ENCODE data around the gene SETDB1.
"Not testable (repeated sequence)": the region's sequence is repeated elsewhere in the genome, so short reads cannot be mapped to it uniquely, and the experiment has no call there.

Gene SETDB1

DNA sequence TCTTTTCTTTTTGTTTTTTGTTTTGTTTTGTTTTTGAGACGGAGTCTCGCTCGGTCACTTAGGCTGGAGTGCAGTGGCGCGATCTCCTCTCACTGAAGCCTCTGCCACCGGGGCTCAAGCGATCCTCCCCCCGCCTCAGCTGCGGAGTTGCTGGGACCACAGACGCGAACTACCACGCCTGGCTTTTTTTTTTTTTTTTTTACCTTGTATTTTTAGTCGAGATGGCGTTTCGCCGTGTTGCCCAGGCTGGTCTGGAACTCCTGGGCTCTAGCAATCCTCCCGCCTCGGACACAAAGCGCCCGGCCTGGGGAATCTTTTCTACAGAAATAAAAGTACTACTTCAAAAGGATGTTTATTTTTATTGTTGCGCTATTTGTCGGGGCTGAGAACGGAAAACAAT is 1.1 kb upstream of the SETDB1 start:
- H3K9me3 ChIP-seq (replicated peaks in 1 of 11): peaks cover 3 to 19% (median 8%) of the 10 kb centered on the region in 11 experiments
- peaks cover 23 to 30% (median 27%) of the 10 kb centered on the region in 11 experiments for H3K36me3 ChIP-seq
- no peak overlapping the region for H3K4me3 ChIP-seq
- H3K4me1 ChIP-seq: peaks cover 12 to 21% (median 15%) of the 10 kb centered on the region in 10 experiments; a peak in 19 of 20 replicates
- peak overlapping the region in 1 of 11 experiments; percentile 56; a peak in 3 of 22 replicates for H3K4me2 ChIP-seq
- H4K20me1 ChIP-seq: no peaks in the 10 kb centered on the region
- TF ChIP-seq Cebpa-rat (IDR thresholded peaks at IDR 0.05): no peak
- no peak overlapping the region for H3K27ac ChIP-seq
- H3K9ac ChIP-seq: no peak overlapping the region
- no peaks in the 10 kb centered on the region for H3K27me3 ChIP-seq

DNA sequence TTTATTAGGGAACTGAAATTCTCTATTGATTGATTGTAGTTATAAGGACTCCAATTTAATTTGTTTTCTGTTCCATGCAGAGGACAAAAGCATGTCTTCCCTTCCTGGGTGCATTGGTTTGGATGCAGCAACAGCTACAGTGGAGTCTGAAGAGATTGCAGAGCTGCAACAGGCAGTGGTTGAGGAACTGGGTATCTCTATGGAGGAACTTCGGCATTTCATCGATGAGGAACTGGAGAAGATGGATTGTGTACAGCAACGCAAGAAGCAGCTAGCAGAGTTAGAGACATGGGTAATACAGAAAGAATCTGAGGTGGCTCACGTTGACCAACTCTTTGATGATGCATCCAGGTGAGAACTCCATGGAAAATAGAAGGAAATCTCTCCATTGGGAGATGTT is 1.5 kb downstream of the SETDB1 start:
- H3K4me2 ChIP-seq: peak overlapping the region; percentile 72 to 89 (median 85); a peak in 20 of 22 replicates
- H3K9ac ChIP-seq: peak overlapping the region in 2 of 11 experiments; percentile 86 to 97; a peak in 1 of 22 replicates
- peaks cover 12 to 19% (median 15%) of the 10 kb centered on the region in 10 experiments; a peak in 19 of 20 replicates for H3K4me1 ChIP-seq
- H3K9me3 ChIP-seq (replicated peaks in 1 of 11): peaks cover 26 to 44% (median 32%) of the 10 kb centered on the region in 11 experiments
- H3K27me3 ChIP-seq: no peaks in the 10 kb centered on the region
- H3K27ac ChIP-seq: no peak overlapping the region
- peak overlapping the region in 6 of 10 experiments; percentile 65 to 86 (median 72); a peak in 7 of 20 replicates for H3K4me3 ChIP-seq
- H4K20me1 ChIP-seq: 0 out of 22 replicates have a peak, but pooled peaks cover 0 to 5% (median 0%) of the 10 kb centered on the region in 11 experiments
- peaks cover 48 to 56% (median 52%) of the 10 kb centered on the region in 11 experiments for H3K36me3 ChIP-seq
- no peak for TF ChIP-seq Cebpa-rat (IDR thresholded peaks at IDR 0.05)

DNA sequence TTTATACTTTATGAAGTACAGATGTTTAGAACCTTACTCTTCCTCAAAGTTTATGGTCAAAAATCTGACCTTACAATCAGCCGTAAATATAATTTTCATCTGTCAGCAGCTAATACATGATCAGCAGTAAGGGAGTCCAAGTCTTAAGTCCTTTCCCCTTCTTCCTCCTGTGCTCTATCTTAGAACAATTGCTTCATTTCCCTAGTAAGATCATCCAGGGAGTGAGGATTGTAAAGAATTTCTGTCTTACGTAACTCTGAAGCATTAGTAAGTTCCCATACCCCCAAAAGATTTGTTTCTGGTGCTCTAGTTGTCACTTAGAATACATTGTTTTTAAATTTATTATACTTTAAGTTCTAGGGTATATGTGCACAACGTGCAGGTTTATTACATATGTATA is 2.1 kb downstream of the SETDB1 start:
- Histone ChIP-seq H3K27ac (no peak overlapping the region), H3K36me3 (peaks cover 55 to 62% (median 59%) of the 10 kb centered on the region in 11 experiments), H3K27me3 (no peaks in the 10 kb centered on the region), H3K9me3 (replicated peaks in 1 of 11) (peaks cover 26 to 49% (median 36%) of the 10 kb centered on the region in 11 experiments), H3K9ac (no peak overlapping the region), H3K4me3 (no peak overlapping the region), H3K4me1 (peaks cover 12 to 19% (median 15%) of the 10 kb centered on the region in 10 experiments; a peak in 19 of 20 replicates), H4K20me1 (peaks cover 0 to 7% (median 0%) of the 10 kb centered on the region in 11 experiments; a peak in 1 of 22 replicates), H3K4me2 (peak overlapping the region in 9 of 11 experiments; percentile 72 to 89 (median 86); a peak in 8 of 22 replicates)
- TF ChIP-seq Cebpa-rat (IDR thresholded peaks at IDR 0.05): no peak

DNA sequence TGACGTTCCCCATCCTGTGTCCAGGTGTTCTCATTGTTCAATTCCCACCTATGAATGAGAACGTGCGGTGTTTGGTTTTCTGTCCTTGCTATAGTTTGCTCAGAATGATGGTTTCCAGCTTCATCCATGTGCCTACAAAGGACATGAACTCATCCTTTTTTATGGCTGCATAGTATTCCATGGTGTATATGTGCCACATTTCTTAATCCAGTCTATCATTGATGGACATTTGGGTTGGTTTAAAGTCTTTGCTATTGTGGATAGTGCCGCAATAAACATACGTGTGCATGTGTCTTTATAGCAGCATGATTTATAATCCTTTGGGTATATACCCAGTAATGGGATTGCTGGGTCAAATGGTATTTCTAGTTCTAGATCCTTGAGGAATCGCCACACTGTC is 2.6 kb downstream of the SETDB1 start:
- peaks cover 26 to 49% (median 38%) of the 10 kb centered on the region in 11 experiments for H3K9me3 ChIP-seq (replicated peaks in 1 of 11)
- not testable (repeated sequence) for H3K4me2 ChIP-seq, H3K4me3 ChIP-seq, H3K27ac ChIP-seq, H3K9ac ChIP-seq, H3K27me3 ChIP-seq, H4K20me1 ChIP-seq
- H3K4me1 ChIP-seq: peaks cover 12 to 19% (median 15%) of the 10 kb centered on the region in 10 experiments; a peak in 19 of 20 replicates
- H3K36me3 ChIP-seq: peaks cover 58 to 67% (median 64%) of the 10 kb centered on the region in 11 experiments

DNA sequence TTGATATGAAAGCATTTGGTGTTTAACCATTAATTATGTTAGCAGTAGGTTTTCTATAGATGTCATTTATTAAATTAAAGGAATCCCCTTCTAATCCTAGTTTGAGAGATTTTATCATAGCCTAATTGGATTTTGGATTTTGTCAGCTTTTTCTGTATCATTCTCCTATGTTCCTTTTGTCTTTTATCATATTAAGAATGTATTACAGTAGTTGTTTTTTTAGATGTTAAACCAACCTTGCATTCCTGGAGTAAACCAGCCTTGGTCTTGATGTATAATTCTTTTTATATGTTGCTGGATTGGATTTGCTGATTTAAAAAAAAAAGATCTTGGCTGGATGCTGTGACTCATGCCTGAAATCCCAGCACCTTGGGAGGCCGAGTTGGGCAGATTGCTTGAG is 5.6 kb downstream of the SETDB1 start:
- no peak overlapping the region for H3K4me2 ChIP-seq
- H3K27me3 ChIP-seq: no peaks in the 10 kb centered on the region
- H3K27ac ChIP-seq: no peak overlapping the region
- peaks cover 79 to 97% (median 92%) of the 10 kb centered on the region in 11 experiments for H3K36me3 ChIP-seq
- H4K20me1 ChIP-seq: peaks cover 0 to 18% (median 0%) of the 10 kb centered on the region in 11 experiments; a peak in 3 of 22 replicates
- H3K9me3 ChIP-seq (replicated peaks in 1 of 11): peaks cover 26 to 49% (median 38%) of the 10 kb centered on the region in 11 experiments
- H3K9ac ChIP-seq: no peak overlapping the region
- H3K4me1 ChIP-seq: peaks cover 11 to 31% (median 13%) of the 10 kb centered on the region in 10 experiments; a peak in 19 of 20 replicates
- no peak for TF ChIP-seq Cebpa-rat (IDR thresholded peaks at IDR 0.05)
- 0 out of 20 replicates have a peak overlapping the region, but pooled peaks of 1 of the 10 experiments have one; percentile 9 for H3K4me3 ChIP-seq

DNA sequence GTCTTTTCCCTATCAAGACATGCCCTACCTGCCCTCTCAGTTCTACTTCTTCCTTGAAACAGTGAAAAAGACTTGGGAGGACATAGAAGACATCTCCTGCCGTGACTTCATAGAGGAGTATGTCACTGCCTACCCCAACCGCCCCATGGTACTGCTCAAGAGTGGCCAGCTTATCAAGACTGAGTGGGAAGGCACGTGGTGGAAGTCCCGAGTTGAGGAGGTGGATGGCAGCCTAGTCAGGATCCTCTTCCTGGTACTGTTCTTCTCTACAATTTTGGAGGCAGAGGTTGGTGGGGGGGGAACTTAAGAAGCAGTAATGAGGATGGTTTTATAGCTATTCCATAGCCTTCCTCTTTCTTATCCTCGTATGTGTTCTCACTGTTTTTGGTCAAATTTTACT is 18.7 kb downstream of the SETDB1 start:
- Histone ChIP-seq H4K20me1 (peaks cover 0 to 9% (median 0%) of the 10 kb centered on the region in 11 experiments; a peak in 2 of 22 replicates), H3K36me3 (peaks cover 99 to 100% (median 100%) of the 10 kb centered on the region in 11 experiments), H3K4me1 (peaks cover 0 to 9% (median 0%) of the 10 kb centered on the region in 10 experiments; a peak in 2 of 20 replicates), H3K27me3 (no peaks in the 10 kb centered on the region), H3K4me2 (no peak overlapping the region), H3K27ac (no peak overlapping the region), H3K4me3 (no peak overlapping the region), H3K9me3 (replicated peaks in 1 of 11) (no peaks in the 10 kb centered on the region), H3K9ac (no peak overlapping the region)
- TF ChIP-seq Cebpa-rat (IDR thresholded peaks at IDR 0.05): no peak

DNA sequence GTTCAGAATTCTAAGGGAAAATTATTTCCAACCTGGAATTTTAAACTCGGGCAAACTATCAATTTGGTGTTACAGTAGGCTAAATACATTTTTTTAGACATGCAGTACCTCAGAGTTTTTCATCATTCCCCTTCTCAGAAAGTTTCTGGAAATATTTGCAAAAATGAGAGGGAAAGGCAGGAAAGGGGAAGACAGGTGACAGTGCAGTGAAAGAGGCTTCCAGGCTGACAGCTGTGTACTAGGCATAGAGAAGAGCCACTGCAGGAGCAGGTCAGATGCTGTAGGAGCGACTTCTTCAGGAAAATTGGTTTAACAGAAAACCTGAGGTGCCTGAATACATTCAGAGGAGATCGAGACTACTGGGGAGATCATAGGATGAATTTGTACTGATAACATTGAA is 28.5 kb downstream of the SETDB1 start:
- H4K20me1 ChIP-seq: peaks cover 0 to 15% (median 3%) of the 10 kb centered on the region in 11 experiments; a peak in 4 of 22 replicates
- H3K27me3 ChIP-seq: no peaks in the 10 kb centered on the region
- no peak overlapping the region for H3K4me2 ChIP-seq
- no peak overlapping the region for H3K27ac ChIP-seq
- TF ChIP-seq Cebpa-rat (IDR thresholded peaks at IDR 0.05): no peak
- peaks cover 97 to 100% (median 99%) of the 10 kb centered on the region in 11 experiments for H3K36me3 ChIP-seq
- H3K9me3 ChIP-seq (replicated peaks in 1 of 11): no peaks in the 10 kb centered on the region
- no peak overlapping the region for H3K4me3 ChIP-seq
- no peak overlapping the region for H3K9ac ChIP-seq
- H3K4me1 ChIP-seq: no peaks in the 10 kb centered on the region

DNA sequence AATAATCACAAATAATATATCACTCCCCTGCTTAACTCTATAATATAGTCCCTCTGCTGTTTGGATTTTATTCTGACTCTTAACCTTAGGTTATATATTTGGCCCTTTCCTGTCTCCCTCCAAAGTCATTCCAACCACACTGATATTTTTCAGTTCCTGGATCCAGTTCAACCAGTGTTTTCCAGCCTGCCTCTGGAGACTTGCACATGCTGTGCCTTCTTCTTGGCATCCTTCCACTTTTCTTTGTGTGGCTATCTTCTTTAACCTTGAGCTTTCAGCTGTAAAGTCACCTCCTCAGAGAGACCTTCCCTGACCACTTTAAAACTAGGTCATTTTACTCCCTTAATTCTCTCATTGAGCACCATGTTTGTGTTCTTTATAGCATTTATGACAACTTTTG is 29.1 kb downstream of the SETDB1 start:
- H3K9me3 ChIP-seq (replicated peaks in 1 of 11): no peaks in the 10 kb centered on the region
- H3K9ac ChIP-seq: no peak overlapping the region
- no peak overlapping the region for H3K27ac ChIP-seq
- H3K4me2 ChIP-seq: no peak overlapping the region
- no peaks in the 10 kb centered on the region for H3K4me1 ChIP-seq
- TF ChIP-seq Cebpa-rat (IDR thresholded peaks at IDR 0.05): no peak
- no peaks in the 10 kb centered on the region for H3K27me3 ChIP-seq
- H3K36me3 ChIP-seq: peaks cover 99 to 100% (median 100%) of the 10 kb centered on the region in 11 experiments
- H4K20me1 ChIP-seq: peaks cover 0 to 15% (median 3%) of the 10 kb centered on the region in 11 experiments; a peak in 4 of 22 replicates
- H3K4me3 ChIP-seq: no peak overlapping the region

DNA sequence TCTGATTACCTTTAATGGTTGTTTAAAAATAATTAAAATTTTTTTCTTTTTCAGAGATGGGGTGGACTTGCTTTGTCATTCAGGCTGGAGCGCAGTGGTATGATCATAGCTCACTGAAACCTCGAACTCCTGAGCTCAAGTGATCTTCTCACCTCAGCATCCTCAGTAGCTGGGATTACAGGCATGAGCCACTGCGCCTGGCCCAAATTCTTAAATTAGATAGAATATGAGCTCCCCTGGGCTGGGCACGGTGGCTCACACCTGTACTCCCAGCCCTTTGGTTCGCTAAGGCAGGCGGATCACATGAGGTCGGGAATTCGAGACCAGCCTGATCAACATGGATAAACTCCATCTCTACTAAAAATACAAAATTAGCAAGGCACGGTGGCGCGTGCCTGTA is 31.5 kb downstream of the SETDB1 start:
- TF ChIP-seq Cebpa-rat (IDR thresholded peaks at IDR 0.05): no peak
- Histone ChIP-seq H3K9me3 (replicated peaks in 1 of 11) (no peaks in the 10 kb centered on the region), H3K4me2 (no peak overlapping the region), H3K4me1 (0 out of 20 replicates have a peak, but pooled peaks cover 0 to 6% (median 0%) of the 10 kb centered on the region in 10 experiments), H3K36me3 (peaks cover 99 to 100% (median 100%) of the 10 kb centered on the region in 11 experiments), H3K9ac (no peak overlapping the region), H3K4me3 (no peak overlapping the region), H3K27me3 (no peaks in the 10 kb centered on the region), H4K20me1 (peaks cover 0 to 32% (median 7%) of the 10 kb centered on the region in 11 experiments; a peak in 9 of 22 replicates), H3K27ac (no peak overlapping the region)

Data from BLaER1 treated with 17β-estradiol and CSF1 and Interleukin-3, amounts not matched to agents 10 nM and 100 nM (cell line).